NCI-H146 treated with DMSO at 0.1 percent for 48 hours (cell line): Measurements from ENCODE around the gene MET.

ENCODE experiments used
- DNase-seq: peaks from one replicate; lab custom pipeline; 2025; ENCODE audit not compliant: unreplicated experiment; lab: John Stamatoyannopoulos, UW

MET gene

GRCh38 chr7:116842371-116842770 is 170.4 kb downstream of the MET start:
- DNase-seq = no peak

- DNase-seq = no peak
Measured at GRCh38 chr7:116843378-116843777, 171.4 kb downstream of the MET start.
